VCaP (cell line): ENCODE measurements around the gene ZFP62.
"Not testable (repeated sequence)": the region's sequence is repeated elsewhere in the genome, so short reads cannot be mapped to it uniquely, and the experiment has no call there.

Experiments
- H3K27ac ChIP-seq: fragments of 450-650 bp; 2 replicates; pipeline ENCODE4 v1.5.1; 2017
- CTCF ChIP-seq: fragments of 450-650 bp; conservative IDR thresholded peaks from 2 replicates; pipeline ENCODE4 v1.5.1; 2017; ENCODE audit warnings: mild to moderate bottlenecking, moderate library complexity

Gene ZFP62

GRCh38 chr5:180900178-180900577, 39.1 kb upstream of the ZFP62 start:
- no peak overlapping the region for H3K27ac ChIP-seq
- TF ChIP-seq CTCF: no peak

GRCh38 chr5:180898621-180899246, 37.7 kb upstream of the ZFP62 start, which contains the start of gene BTNL8:
Gene BTNL8, plus strand, starts transcription at chr5:180899159. Its CDS starts 152 bp downstream, at chr5:180899311.
- no peak within 1 kb of the TSS for H3K27ac ChIP-seq
- no peak for TF ChIP-seq CTCF

GRCh38 chr5:180895330-180895729, 34.3 kb upstream of the ZFP62 start:
- not testable (repeated sequence) for H3K27ac ChIP-seq

- TF ChIP-seq CTCF: no peak
- H3K27ac ChIP-seq: no peak overlapping the region
Observed at GRCh38 chr5:180889381-180889780, 28.3 kb upstream of the ZFP62 start.

GRCh38 chr5:180885845-180886529, 24.9 kb upstream of the ZFP62 start:
- H3K27ac ChIP-seq: not testable (repeated sequence)

- no peak overlapping the region for H3K27ac ChIP-seq
- TF ChIP-seq CTCF: no peak
Observed at GRCh38 chr5:180875860-180876426, 14.9 kb upstream of the ZFP62 start.

- no peak for TF ChIP-seq CTCF
- no peak overlapping the region for H3K27ac ChIP-seq
Observed at GRCh38 chr5:180874804-180875582, 13.9 kb upstream of the ZFP62 start.

- TF ChIP-seq CTCF: no peak
- H3K27ac ChIP-seq: no peak overlapping the region
Observed at GRCh38 chr5:180873615-180874520, 12.8 kb upstream of the ZFP62 start.
